Fibroblast of peridontal ligament (primary cell): ENCODE results near the gene SH2D1A.

Experiments
- DNase-seq: peaks from one replicate; pipeline ENCODE4 v3.0.0-alpha.2; 2010; ENCODE audit errors: extremely low read depth

The SH2D1A gene

GRCh38 chrX:124421898-124422655 is 75.7 kb downstream of the SH2D1A start:
- DNase-seq, result no peak
